ENCODE measurements around the gene OR5C1. TPM values are rescaled to one million over a fixed set of nuclear protein-coding genes. Genes with fewer than 3 reads are reported as not detected.
"Not testable (repeated sequence)": the region's sequence is repeated elsewhere in the genome, so short reads cannot be mapped to it uniquely, and the experiment has no call there.

OR5C1 gene
- total and polyA plus RNA-seq, 7 donors, result not detected

DNA sequence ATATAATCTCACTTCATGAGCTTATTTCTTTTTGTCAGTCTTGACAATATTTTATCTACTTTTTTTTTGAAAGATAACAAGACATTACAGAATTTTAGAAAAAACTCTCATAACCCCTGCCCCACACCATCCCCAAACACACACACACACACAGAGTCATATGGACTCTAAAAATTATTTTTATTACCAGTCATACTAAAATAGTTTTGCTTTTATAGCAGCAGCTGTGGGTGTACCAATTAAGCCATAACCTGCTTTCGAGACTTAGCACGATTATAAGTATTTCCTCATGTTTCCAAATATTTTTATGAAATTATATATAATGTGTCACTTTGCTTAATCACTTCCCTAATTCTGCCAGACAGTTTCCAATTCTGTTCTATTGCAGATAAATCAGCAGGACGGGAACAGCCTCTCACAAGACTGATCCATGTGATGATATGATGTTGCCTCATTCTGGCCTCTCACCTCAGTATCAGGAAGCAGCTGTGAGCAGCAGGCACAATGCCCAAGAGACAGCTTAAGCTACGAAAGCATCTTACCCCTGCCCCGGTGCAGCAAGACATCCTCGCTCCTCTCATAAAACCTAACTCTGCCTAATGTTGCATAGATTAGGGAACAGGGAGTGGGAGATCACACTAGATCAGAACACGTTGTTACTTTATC lies 32.7 kb downstream of the OR5C1 start:
- H3K27me3 ChIP-seq (ENCODE audit: insufficient read depth in 3 of 3, low read length in 2 of 3), result no peaks in the 10 kb centered on the region
- H3K4me1 ChIP-seq, result peaks cover 17% of the 10 kb centered on the region
- ATAC-seq (peak; percentile 68 to 82 (median 77)), DNase-seq (peak; percentile 30 to 65)
- intact Hi-C loops (cut with DNase I), result no loop called here
- no peak overlapping the region for H3K4me3 ChIP-seq
- H3K36me3 ChIP-seq (ENCODE audit: insufficient read depth in 1 of 2, low read depth in 1 of 2), result peaks cover 2 to 65% of the 10 kb centered on the region in 2 donors
- TF ChIP-seq, protein P1, sequence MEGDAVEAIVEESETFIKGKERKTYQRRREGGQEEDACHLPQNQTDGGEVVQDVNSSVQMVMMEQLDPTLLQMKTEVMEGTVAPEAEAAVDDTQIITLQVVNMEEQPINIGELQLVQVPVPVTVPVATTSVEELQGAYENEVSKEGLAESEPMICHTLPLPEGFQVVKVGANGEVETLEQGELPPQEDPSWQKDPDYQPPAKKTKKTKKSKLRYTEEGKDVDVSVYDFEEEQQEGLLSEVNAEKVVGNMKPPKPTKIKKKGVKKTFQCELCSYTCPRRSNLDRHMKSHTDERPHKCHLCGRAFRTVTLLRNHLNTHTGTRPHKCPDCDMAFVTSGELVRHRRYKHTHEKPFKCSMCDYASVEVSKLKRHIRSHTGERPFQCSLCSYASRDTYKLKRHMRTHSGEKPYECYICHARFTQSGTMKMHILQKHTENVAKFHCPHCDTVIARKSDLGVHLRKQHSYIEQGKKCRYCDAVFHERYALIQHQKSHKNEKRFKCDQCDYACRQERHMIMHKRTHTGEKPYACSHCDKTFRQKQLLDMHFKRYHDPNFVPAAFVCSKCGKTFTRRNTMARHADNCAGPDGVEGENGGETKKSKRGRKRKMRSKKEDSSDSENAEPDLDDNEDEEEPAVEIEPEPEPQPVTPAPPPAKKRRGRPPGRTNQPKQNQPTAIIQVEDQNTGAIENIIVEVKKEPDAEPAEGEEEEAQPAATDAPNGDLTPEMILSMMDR (IDR thresholded peaks at IDR 0.05), result no peak
- 20 to 29% (median 25%) methylated on average over 7 of the region's 7 CpGs for WGBS, 3 donors
- H3K9me3 ChIP-seq, result no peaks in the 10 kb centered on the region
- peak overlapping the region; percentile 51 for H3K27ac ChIP-seq

DNA sequence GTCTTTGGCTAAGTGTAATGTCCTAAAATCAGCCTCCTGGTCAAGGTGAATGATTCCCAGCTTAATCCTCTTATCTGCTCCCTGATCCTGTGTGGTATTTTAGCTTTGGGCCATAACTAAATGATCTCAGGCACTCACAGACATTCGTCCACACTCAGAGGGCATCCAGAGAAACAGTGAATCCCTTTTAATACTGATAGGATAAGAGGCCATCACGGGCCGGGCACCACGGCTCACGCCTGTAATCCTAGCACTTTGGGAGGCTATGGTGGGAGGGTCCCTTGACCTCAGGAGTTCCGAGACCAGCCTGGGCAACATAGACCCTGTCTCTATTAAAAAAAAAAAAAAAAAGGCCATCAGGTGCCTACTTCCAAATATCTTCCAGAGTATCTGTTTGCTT lies 33.3 kb downstream of the OR5C1 start:
- Histone ChIP-seq H3K27me3 (ENCODE audit: insufficient read depth in 3 of 3, low read length in 2 of 3) (no peaks in the 10 kb centered on the region), H3K4me1 (peaks cover 24% of the 10 kb centered on the region), H3K4me3 (no peak overlapping the region), H3K27ac (peak overlapping the region; percentile 51), H3K36me3 (ENCODE audit: insufficient read depth in 1 of 2, low read depth in 1 of 2) (peaks cover 2 to 65% of the 10 kb centered on the region in 2 donors), H3K9me3 (no peaks in the 10 kb centered on the region)
- DNase-seq (no peak), ATAC-seq (no peak)
- TF ChIP-seq, protein P1 (IDR thresholded peaks at IDR 0.05), result no peak
- WGBS, 3 donors, result 83 to 92% (median 86%) methylated on average over 6 of the region's 6 CpGs
- intact Hi-C loops (cut with DNase I), result no loop called here

GRCh38 chr9:122822938-122823337 lies 34.2 kb downstream of the OR5C1 start:
- intact Hi-C loops (cut with DNase I), result no loop called here
- Histone ChIP-seq H3K27ac (no peak overlapping the region), H3K4me1 (peaks cover 30% of the 10 kb centered on the region), H3K4me3 (no peak overlapping the region), H3K27me3 (ENCODE audit: insufficient read depth in 3 of 3, low read length in 2 of 3) (no peaks in the 10 kb centered on the region), H3K9me3 (no peaks in the 10 kb centered on the region), H3K36me3 (ENCODE audit: insufficient read depth in 1 of 2, low read depth in 1 of 2) (peaks cover 2 to 60% of the 10 kb centered on the region in 2 donors)
- TF ChIP-seq, protein P1 (IDR thresholded peaks at IDR 0.05), result no peak
- DNase-seq (no peak), ATAC-seq (no peak)
- 89 to 92% (median 91%) methylated on average over 4 of the region's 4 CpGs for WGBS, 3 donors

- peaks cover 17% of the 10 kb centered on the region for H3K4me1 ChIP-seq
These were observed 39.0 kb downstream of the OR5C1 start for GRCh38 chr9:122827761-122828093.

DNA sequence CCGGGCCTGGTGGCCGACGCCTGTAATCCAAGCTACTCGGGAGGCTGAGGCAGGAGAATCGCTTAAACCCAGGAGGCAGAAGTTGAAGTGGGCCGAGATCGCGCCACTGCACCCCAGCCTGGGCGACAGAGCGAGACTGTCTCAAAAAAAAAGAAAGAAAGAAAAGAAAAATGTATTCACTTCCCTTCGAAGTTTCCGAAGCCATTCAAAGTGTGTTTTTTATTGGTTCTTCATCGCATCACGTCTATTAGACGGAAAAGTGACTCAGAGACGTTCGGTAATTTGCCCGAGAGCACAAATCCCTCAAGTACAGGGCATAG lies 40.2 kb downstream of the OR5C1 start:
- 68 to 71% (median 69%) methylated on average over 18 of the region's 18 CpGs for WGBS, 3 donors
- H3K4me3 ChIP-seq, result peak overlapping the region; percentile 93

More at GRCh38 chr9:122827761-122828093, 39.0 kb downstream of the OR5C1 start:
- peak overlapping the region; percentile 96 for H3K27ac ChIP-seq
- WGBS, 3 donors, result 0 to 2% (median 1%) methylated on average over 8 of the region's 8 CpGs
- DNase-seq, result no peak
- no peaks in the 10 kb centered on the region for H3K9me3 ChIP-seq
- ATAC-seq, result peak; percentile 5 to 31 (median 12)
- peaks cover 2 to 37% of the 10 kb centered on the region in 2 donors for H3K36me3 ChIP-seq (ENCODE audit: insufficient read depth in 1 of 2, low read depth in 1 of 2)
- intact Hi-C loops (cut with DNase I), result no loop called here
- TF ChIP-seq, protein P1 (IDR thresholded peaks at IDR 0.05), result no peak
- H3K4me3 ChIP-seq, result peak overlapping the region; percentile 93
- no peaks in the 10 kb centered on the region for H3K27me3 ChIP-seq (ENCODE audit: insufficient read depth in 3 of 3, low read length in 2 of 3)

More for the DNA sequence above, 40.2 kb downstream of the OR5C1 start:
- DNase-seq; intact Hi-C loops (cut with DNase I); ATAC-seq; H3K9me3 ChIP-seq; H3K27me3 ChIP-seq (ENCODE audit: insufficient read depth in 3 of 3, low read length in 2 of 3): not testable (repeated sequence)
- H3K36me3 ChIP-seq (ENCODE audit: insufficient read depth in 1 of 2, low read depth in 1 of 2), result peaks cover 0 to 25% of the 10 kb centered on the region in 2 donors
- H3K4me1 ChIP-seq, result peaks cover 17% of the 10 kb centered on the region
- H3K27ac ChIP-seq, result peak overlapping the region; percentile 96
